ENCODE data around the gene TMEM30B.

The TMEM30B gene

GRCh38 chr14:61227884-61228591 is 53.1 kb downstream of the TMEM30B start:
- no peak for DNase-seq (ENCODE audit: low read depth)
- no peak for TF ChIP-seq CTCF (conservative IDR thresholded peaks at IDR 0.05; ENCODE audit: low read length)

More at GRCh38 chr14:61227884-61228591, 53.1 kb downstream of the TMEM30B start:
- H3K4me3 ChIP-seq (ENCODE audit: low read length) = no peak overlapping the region

Data from AG10803 (cell line).